Right lobe of liver (tissue), 6 donors: Measurements from ENCODE around the gene LITAFD. TPM values are rescaled to one million over a fixed set of nuclear protein-coding genes. Genes with fewer than 3 reads are reported as not detected.

Experiments
- ATAC-seq, 4 donors: fragments of 200-7000 bp; cut with Tn5 transposase; one replicate each; pipeline ENCODE4 v1.9.1; 2020; ENCODE audit warnings: mild to moderate bottlenecking in 4 of 4, moderate library complexity in 4 of 4
- DNase-seq, 3 donors: peaks; one replicate each; pipeline ENCODE4 v3.0.0-alpha.2; 2020
- H3K27ac ChIP-seq, 3 donors: fragments of 200-600 bp; one replicate each; pipeline ENCODE4 v1.8.0; 2022
- H3K27me3 ChIP-seq, 2 donors: fragments of 200-600 bp; one replicate each; pipeline ENCODE4 v1.8.0; 2022
- H3K36me3 ChIP-seq, 4 donors: fragments of 200-600 bp; sonication (generic) in 1 of 4; one replicate each; pipeline versions ENCODE4 v1.5.1 to v1.8.0; 2017 to 2022; ENCODE audit warnings: control low read depth in 1 of 4
- H3K4me1 ChIP-seq, 4 donors: fragments of 200-600 bp; sonication (generic) in 1 of 4; one replicate each; pipeline versions ENCODE4 v1.5.1 to v1.8.0; 2017 to 2022; ENCODE audit warnings: control low read depth in 1 of 4
- H3K4me3 ChIP-seq, 3 donors: fragments of 200-600 bp; one replicate each; pipeline ENCODE4 v1.8.0; 2022
- H3K9me3 ChIP-seq, 4 donors: fragments of 200-600 bp; sonication (generic) in 1 of 4; one replicate each; pipeline versions ENCODE4 v1.5.1 to v1.8.0; 2017 to 2022; ENCODE audit warnings: control low read depth in 1 of 4
- CTCF ChIP-seq, 4 donors: fragments of 200-600 bp in 3 of 4; fragments of 450-650 bp in 1 of 4; IDR thresholded peaks; one replicate each; pipeline versions ENCODE4 v1.5.1 to v1.8.0; 2016 to 2022; ENCODE audit warnings: antibody characterized with exemption in 4 of 4, mild to moderate bottlenecking in 2 of 4
- POLR2A ChIP-seq: fragments of 450-650 bp; IDR thresholded peaks from one replicate; pipeline ENCODE4 v1.6.1; 2017; ENCODE audit warnings: antibody characterized with exemption, mild to moderate bottlenecking
- WGBS: methylation state at CpG from one replicate; pipeline ENCODE4 v1.1.6; 2018; ENCODE audit warnings: low coverage, low lambda C conversion rate; ENCODE audit not compliant: insufficient coverage; ENCODE audit errors: missing lambda C conversion rate; 5-methylcytosine and 5-hydroxymethylcytosine counted together
- intact Hi-C, 2 donors: fragments of 100-400 bp; cut with DNase I; formaldehyde crosslinking; loops; one replicate each; pipeline versions ENCODE4 v1.11.2 to v1.14.1; 2022
- total RNA-seq, 6 experiments: library from RNA; depleted of rRNA in 2 of 6; stranded (reverse); fragments of >200 nt in 2 of 6; fragmentation: NEBNext Ultra II Directional in 3 of 6; extraction: Animal tissue kit (Norgen Biotek cat#: 25700) in 3 of 6; gene quantifications; one replicate each; pipeline versions ENCODE4 v1.1.0 to v1.2.4, GENCODE V29; 2016 to 2023
- donor health status: DM: no; HTN: yes; CAD: no.
- donor health status: DM: no; HTN: no; CAD: no.
- donor health status: DM: no; HTN: no; CAD: no.
- donor health status: DM: no; HTN: yes; CAD: no.
- donor health status: DM: no; HTN: yes; CAD: no.

The LITAFD gene
- total RNA-seq, 6 experiments from 2014 or later: not detected

GRCh38 chr16:8919934-8920462 is 37.8 kb downstream of the LITAFD start:
- Histone ChIP-seq H3K27me3 (no peaks in the 10 kb centered on the region), H3K36me3 (peaks cover 0 to 82% (median 27%) of the 10 kb centered on the region in 4 donors), H3K9me3 (no peaks in the 10 kb centered on the region), H3K4me1 (peaks cover 0 to 15% (median 8%) of the 10 kb centered on the region in 4 donors), H3K4me3 (no peak overlapping the region), H3K27ac (no peak overlapping the region)
- DNase-seq (no peak), ATAC-seq (no peak)
- whole genome bisulfite sequencing: 86% methylated on average over 11 of the region's 11 CpGs
- TF ChIP-seq CTCF (IDR thresholded peaks at IDR 0.05) (no peak), POLR2A (no peak)
- intact Hi-C loops: no loop called here

DNA sequence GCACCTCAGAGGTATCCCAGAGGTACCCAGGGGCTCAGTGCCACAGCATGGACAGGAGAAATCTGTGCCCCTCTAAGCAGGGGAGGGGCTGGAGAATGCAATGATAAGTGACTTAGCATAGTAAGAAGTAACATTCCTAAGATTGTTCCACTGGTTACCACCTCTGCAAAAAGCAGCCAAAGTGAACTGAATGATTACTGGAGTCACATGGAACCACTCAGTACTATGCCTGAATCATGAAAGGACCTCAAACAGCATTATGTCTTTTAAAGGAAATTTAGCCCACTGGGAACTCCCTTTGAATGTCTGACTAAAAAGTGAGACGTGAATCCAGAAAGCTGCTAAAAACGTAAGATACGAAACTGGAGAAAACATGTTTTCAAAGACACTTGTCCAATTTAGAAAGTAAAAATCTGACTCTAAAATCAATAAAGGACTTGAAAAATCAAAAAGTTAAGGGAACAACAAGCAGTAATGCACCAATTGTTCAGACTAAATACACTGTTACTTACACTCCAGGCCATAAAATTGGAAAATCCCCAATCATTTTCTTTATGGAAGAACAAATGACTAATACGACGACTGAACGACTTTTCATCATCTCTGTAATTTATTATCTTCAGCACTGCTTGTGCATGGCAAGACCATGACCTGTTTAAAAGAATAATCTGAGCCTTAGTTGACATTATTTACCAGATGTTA is 38.6 kb downstream of the LITAFD start:
- intact Hi-C loops: no loop called here
- 90% methylated on average over 6 of the region's 6 CpGs for WGBS

DNA sequence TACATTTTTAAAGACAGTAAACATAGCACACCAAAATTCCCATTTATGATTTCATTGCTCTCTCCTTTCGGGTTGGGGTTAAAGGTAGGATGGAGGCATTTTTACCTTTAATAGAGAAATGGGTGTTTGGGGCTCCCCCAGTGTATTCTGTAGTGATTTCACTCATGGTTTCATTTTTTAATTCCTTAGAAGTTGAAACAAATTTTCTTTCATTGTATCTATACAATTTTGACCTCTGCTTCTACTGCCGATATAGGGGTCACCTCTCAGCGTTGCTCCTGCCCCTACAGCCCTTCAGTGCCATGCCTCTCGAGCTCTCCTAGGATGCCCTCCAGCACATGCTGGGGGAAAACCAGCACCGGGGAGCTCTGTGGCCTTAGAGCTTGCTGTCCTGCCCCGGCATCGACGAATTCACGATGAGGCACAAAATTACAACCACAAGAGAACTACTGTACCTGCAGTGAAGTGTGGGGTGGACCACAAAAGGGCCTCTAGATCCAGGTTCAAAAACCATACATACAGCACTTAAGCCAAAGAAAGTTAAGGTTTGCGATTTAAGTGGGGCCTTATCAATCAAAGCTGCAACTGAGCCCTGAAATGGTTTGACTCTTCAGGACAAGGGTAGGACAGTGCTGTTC is 39.3 kb downstream of the LITAFD start:
- Histone ChIP-seq H3K27ac (no peak overlapping the region), H3K36me3 (peaks cover 0 to 68% (median 21%) of the 10 kb centered on the region in 4 donors), H3K27me3 (no peaks in the 10 kb centered on the region), H3K4me3 (no peak overlapping the region), H3K9me3 (no peaks in the 10 kb centered on the region), H3K4me1 (peaks cover 0 to 15% (median 8%) of the 10 kb centered on the region in 4 donors)
- no peak for ATAC-seq
- intact Hi-C loops: no loop called here
- no peak for TF ChIP-seq POLR2A
- DNase-seq: no peak
- WGBS: 93% methylated on average over 5 of the region's 10 CpGs

More for the DNA sequence above, 38.6 kb downstream of the LITAFD start:
- peaks cover 0 to 74% (median 23%) of the 10 kb centered on the region in 4 donors for H3K36me3 ChIP-seq
- no peak overlapping the region for H3K27ac ChIP-seq
- H3K9me3 ChIP-seq: no peaks in the 10 kb centered on the region
- no peak overlapping the region for H3K4me3 ChIP-seq
- H3K27me3 ChIP-seq: no peaks in the 10 kb centered on the region
- no peak for DNase-seq
- TF ChIP-seq CTCF (IDR thresholded peaks at IDR 0.05) (no peak), POLR2A (no peak)
- H3K4me1 ChIP-seq: peaks cover 0 to 15% (median 8%) of the 10 kb centered on the region in 4 donors
- no peak for ATAC-seq

GRCh38 chr16:8923199-8923598 is 41.0 kb downstream of the LITAFD start:
- H3K27me3 ChIP-seq: no peaks in the 10 kb centered on the region
- intact Hi-C loops: no loop called here
- WGBS: 82% methylated on average over 9 of the region's 11 CpGs
- no peaks in the 10 kb centered on the region for H3K9me3 ChIP-seq
- TF ChIP-seq POLR2A: no peak
- no peak for TF ChIP-seq CTCF (IDR thresholded peaks at IDR 0.05)
- peaks cover 0 to 15% (median 8%) of the 10 kb centered on the region in 4 donors for H3K4me1 ChIP-seq
- H3K27ac ChIP-seq: no peak overlapping the region
- H3K4me3 ChIP-seq: no peak overlapping the region
- peaks cover 0 to 50% (median 20%) of the 10 kb centered on the region in 4 donors for H3K36me3 ChIP-seq
- no peak for DNase-seq
- ATAC-seq: no peak

DNA sequence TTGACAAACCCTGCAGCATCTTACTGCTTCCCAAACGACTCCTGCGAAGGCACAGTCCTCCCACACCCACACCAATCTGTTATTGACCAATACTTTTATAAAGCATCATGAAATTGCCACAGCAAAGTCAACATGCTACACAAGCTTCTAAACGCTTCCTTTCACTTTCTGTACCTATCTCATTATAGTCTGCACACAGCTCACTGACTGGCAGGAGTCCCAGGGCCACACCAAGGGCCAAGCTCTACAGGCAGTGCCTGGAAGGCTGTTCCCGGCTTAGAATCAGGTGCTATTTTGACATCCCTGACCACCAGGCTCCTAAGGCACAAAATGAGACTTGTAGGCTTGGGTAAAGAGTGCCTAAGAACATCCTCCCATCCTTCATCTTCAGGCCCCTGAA is 42.1 kb downstream of the LITAFD start:
- TF ChIP-seq POLR2A (no peak), CTCF (IDR thresholded peaks at IDR 0.05) (no peak)
- WGBS: 15% methylated on average over 4 of the region's 4 CpGs
- Histone ChIP-seq H3K36me3 (peaks cover 0 to 47% (median 18%) of the 10 kb centered on the region in 4 donors), H3K9me3 (no peaks in the 10 kb centered on the region), H3K4me1 (peaks cover 0 to 15% (median 8%) of the 10 kb centered on the region in 4 donors), H3K4me3 (no peak overlapping the region), H3K27ac (no peak overlapping the region), H3K27me3 (no peaks in the 10 kb centered on the region)
- peak; percentile 88 to 92 (median 90) for DNase-seq
- intact Hi-C loops: no loop called here
- peak; percentile 98 to 99 (median 98) for ATAC-seq
